Kidney epithelial cell (primary cell): ENCODE data around the gene MACROD2. TPM values are rescaled to one million over a fixed set of nuclear protein-coding genes. Genes with fewer than 3 reads are reported as not detected.

Source experiments
- DNase-seq: peaks from one replicate; pipeline ENCODE4 v3.0.0-alpha.2; 2010; ENCODE audit warnings: low read depth
- H3K27me3 ChIP-seq: 2 replicates; pipeline ENCODE4 v1.6.0; 2011; ENCODE audit warnings: low read length; ENCODE audit not compliant: control insufficient read depth, insufficient read depth
- H3K36me3 ChIP-seq: 2 replicates; pipeline ENCODE4 v1.5.1; 2011; ENCODE audit warnings: low read length; ENCODE audit not compliant: control insufficient read depth, insufficient read depth
- H3K4me3 ChIP-seq: 2 replicates; pipeline ENCODE4 v1.5.1; 2011; ENCODE audit warnings: low read depth, mild to moderate bottlenecking, control low read depth, low read length
- CTCF ChIP-seq: IDR thresholded peaks from 2 replicates; pipeline ENCODE4 v1.5.1; 2011; ENCODE audit warnings: mild to moderate bottlenecking, moderate library complexity, low read length, control low read depth, inconsistent platforms; ENCODE audit not compliant: insufficient read depth, poor library complexity, severe bottlenecking
- total RNA-seq: library from RNA; depleted of rRNA; stranded (reverse); fragments of >200 nt; gene quantifications from 2 replicates; pipeline ENCODE4 v1.2.3, GENCODE V29; 2015

The MACROD2 gene
- total RNA-seq, 1 donor from 2014 or later: 0.79 TPM

DNA sequence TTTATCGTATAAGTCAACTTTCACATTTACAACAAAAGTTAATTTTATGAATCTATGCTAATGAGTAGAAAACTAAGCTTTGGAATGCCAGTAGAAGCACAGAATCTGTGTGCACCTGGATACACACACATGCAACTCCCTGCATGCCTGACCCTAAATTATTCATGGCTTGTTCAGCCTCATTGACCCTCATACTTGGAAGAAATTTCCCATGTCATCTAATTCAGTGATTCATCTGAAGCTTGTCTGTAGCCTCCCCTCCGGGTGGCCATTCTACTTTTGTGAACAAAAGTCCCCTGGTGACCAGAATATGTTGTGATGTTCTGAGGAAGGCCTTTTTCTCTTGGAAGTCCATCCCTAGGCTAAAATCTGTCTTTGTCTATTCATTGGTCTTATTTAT is 1499.5 kb downstream of the MACROD2 start:
- TF ChIP-seq CTCF: no peak
- no peaks in the 10 kb centered on the region for H3K27me3 ChIP-seq
- H3K4me3 ChIP-seq: no peak overlapping the region
- peak; percentile 12 for DNase-seq
- no peaks in the 10 kb centered on the region for H3K36me3 ChIP-seq

GRCh38 chr20:15496501-15497039 is 1501.3 kb downstream of the MACROD2 start:
- no peaks in the 10 kb centered on the region for H3K36me3 ChIP-seq
- no peaks in the 10 kb centered on the region for H3K27me3 ChIP-seq
- H3K4me3 ChIP-seq: no peak overlapping the region
- no peak for DNase-seq
- no peak for TF ChIP-seq CTCF

DNA sequence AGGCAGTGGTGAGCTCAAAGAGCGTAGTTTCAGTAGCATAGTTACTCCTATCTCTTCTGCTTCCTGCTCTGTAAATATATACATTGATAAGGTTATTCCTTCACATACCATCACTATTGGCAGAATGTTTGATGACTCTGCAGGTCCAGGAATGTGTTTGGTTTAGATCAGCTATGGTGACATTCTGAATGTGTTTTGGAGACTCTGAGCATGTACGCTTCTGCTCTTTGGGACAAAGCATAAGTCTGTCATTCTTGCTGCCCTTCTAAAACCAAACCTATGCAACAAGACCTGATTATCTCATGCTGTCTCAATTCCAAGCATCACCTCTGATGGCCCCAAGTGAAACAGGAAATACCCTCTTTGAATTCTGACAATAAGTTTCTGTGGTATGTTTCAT is 1503.6 kb downstream of the MACROD2 start:
- no peaks in the 10 kb centered on the region for H3K36me3 ChIP-seq
- H3K4me3 ChIP-seq: no peak overlapping the region
- H3K27me3 ChIP-seq: no peaks in the 10 kb centered on the region
- DNase-seq: no peak
- TF ChIP-seq CTCF: no peak

DNA sequence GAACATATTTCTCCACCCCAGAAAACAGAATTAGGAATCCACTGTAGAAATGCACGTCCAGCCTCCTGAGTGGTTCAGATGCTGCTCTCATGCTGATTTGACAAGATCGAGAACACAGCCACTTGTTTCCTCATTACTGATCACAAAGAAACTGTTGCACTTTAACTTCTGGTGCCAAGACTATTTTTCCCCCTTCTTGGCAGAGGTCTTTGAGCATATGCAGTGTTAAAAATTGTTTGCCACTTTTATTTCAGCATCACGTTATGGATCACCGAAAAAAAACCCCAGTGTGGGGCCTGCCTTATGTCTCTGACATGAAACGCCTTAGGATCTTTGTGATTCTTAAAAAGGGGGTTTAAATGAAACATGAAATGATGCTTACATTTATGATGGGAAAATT is 1511.0 kb downstream of the MACROD2 start:
- Histone ChIP-seq H3K27me3 (no peaks in the 10 kb centered on the region), H3K36me3 (no peaks in the 10 kb centered on the region), H3K4me3 (no peak overlapping the region)
- no peak for DNase-seq
- no peak for TF ChIP-seq CTCF

DNA sequence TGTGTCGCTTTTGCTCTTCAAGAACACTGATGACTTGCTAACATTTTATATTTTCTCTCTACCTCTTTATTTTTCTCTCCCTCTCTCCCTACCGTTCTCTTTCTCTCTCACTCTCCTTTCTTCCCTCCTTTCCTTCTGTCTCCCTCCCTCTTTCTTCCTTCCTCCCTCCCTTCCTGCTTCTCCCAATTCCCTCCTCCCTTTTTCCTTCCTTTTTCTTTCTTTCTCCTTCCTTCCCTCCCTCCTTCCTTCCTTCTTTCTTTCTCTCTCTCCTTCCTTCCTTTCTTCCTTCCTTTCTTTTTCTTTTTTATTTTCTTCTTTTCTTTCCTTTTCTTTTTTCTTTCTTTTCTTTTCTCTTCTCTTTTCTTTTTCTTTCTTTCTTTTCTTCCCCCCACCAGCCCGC is 1511.8 kb downstream of the MACROD2 start:
- H3K4me3 ChIP-seq: no peak overlapping the region
- no peaks in the 10 kb centered on the region for H3K36me3 ChIP-seq
- no peaks in the 10 kb centered on the region for H3K27me3 ChIP-seq
- no peak for DNase-seq
- no peak for TF ChIP-seq CTCF

DNA sequence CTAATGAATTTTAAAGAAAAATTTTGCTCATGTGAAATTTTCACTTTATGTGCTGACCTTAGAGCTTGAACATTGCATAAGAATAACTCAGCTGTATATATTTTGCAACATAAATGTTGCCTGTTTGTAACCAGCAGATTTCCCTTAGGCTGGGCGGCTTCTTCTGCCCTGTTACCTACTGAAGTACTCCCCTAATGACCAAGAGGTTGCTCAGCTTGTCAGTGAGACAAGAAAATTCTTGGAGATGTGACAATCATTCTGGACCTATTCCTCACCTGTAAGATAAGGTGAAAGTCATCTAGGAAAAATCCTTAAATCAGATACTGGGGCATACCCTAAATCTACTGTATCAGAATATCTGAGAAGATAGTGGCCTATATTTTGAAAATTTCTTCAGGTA is 1516.2 kb downstream of the MACROD2 start:
- H3K4me3 ChIP-seq: no peak overlapping the region
- no peak for TF ChIP-seq CTCF
- no peak for DNase-seq

More for the DNA sequence above, 1516.2 kb downstream of the MACROD2 start:
- Histone ChIP-seq H3K27me3 (no peaks in the 10 kb centered on the region), H3K36me3 (no peaks in the 10 kb centered on the region)
